Measurements from ENCODE around the gene SUSD4.

Gene SUSD4

DNA sequence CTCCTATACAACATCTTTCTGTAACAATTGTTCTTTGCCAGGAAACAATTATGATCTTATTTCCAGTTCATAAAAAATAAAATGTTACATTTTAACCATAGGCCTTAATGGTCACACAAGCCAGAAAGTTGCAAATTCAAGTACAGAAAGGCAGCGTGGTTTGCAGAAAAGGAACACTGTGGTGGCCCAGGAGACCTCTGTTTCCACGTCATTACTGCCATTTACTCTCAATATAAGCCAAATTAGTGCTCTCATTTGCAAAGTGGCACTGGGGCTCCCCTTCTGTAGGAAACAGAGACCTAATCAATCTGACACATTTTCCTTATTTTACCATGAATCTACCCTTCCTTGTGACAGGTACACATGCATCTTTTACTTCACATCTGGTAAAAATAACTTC, 141.6 kb downstream of the SUSD4 start:
- Mint-ChIP-seq H3K4me1 (ENCODE audit: low read depth) (no peaks in the 10 kb centered on the region), H3K9me3 (peaks cover 16% of the 10 kb centered on the region), H3K27ac (no peak overlapping the region), H3K27me3 (ENCODE audit: low read depth) (no peaks in the 10 kb centered on the region), H3K4me3 (no peak overlapping the region), H3K36me3 (ENCODE audit: low read depth) (peaks cover 2% of the 10 kb centered on the region)

DNA sequence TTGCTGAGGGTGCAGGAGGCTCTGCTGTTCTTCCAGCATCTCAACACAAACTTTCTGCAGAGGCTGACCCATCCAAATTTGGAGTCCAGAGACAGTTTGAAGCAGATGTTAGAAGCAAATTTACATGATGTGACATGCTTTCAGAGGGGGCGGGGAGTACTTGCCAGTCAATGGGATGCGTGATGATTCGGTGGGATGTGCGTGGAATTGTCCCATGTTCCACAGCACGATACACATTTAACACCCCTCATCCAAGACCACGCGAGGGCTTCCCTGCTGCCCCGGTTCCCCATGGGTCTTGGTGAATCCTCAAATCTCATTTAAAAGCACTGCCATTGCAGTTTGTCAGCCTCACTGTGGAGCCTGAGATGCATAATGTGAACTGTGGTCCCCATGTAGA, 142.3 kb downstream of the SUSD4 start:
- peaks cover 2% of the 10 kb centered on the region for H3K36me3 Mint-ChIP-seq (ENCODE audit: low read depth)
- no peaks in the 10 kb centered on the region for H3K4me1 Mint-ChIP-seq (ENCODE audit: low read depth)
- no peak overlapping the region for H3K27ac Mint-ChIP-seq
- peaks cover 16% of the 10 kb centered on the region for H3K9me3 Mint-ChIP-seq
- H3K27me3 Mint-ChIP-seq (ENCODE audit: low read depth): no peaks in the 10 kb centered on the region
- H3K4me3 Mint-ChIP-seq: no peak overlapping the region

DNA sequence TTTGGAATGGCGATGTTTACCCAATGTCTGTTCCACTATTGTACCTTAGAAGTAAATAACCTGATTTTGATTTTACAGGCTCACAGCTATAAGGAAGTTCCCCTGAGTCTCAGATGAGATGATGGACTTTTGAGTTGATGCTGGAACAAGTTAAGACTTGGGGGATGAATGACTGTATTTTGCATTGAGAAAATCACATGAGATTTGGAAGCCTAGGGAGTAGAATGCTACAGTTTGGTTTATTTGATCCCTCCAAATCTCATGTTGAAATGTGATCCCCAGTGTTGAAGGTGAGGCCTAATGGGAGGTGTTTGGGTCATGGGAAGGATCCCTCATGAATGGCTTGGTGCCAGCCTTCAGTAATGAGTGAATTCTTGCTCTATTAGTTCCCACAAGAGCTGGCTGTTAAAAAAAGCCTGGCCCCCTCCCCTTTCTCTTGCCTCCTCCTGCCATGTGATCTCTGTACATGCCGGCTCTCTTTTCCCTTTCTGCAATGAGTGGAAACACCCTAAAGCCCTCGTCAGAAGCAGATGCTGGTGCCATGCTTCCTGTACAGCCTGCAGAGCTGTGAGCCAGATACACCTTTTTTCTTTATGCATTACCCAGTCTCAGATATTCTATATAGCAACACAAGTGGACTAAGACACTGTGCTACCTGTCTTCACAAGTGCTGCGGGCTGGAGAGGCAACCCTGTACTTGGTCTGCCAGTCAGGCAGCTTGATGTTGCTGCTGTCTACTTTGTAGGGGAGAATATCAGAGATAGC, 143.9 kb downstream of the SUSD4 start:
- Mint-ChIP-seq H3K4me3 (no peak overlapping the region), H3K9me3 (peaks cover 16% of the 10 kb centered on the region)

DNA sequence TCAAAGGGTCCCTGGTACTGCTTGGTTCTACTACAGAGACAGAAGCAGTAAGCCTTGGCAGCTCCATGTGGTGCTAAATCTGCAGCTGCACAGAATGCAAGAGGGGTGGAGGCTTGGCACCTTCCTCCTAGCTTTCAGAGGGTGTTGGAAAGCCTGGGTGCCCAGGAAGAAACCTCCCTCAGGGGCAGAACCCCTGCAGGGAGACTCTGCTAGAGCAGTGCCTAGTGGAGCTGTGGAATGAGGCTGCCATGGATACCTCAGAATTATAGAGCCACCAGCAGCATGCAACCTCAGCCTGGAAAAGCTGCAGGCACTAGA, 144.7 kb downstream of the SUSD4 start:
- no peaks in the 10 kb centered on the region for H3K4me1 Mint-ChIP-seq (ENCODE audit: low read depth)
- H3K36me3 Mint-ChIP-seq (ENCODE audit: low read depth): peaks cover 2% of the 10 kb centered on the region
- peaks cover 16% of the 10 kb centered on the region for H3K9me3 Mint-ChIP-seq

More for the DNA sequence above, 143.9 kb downstream of the SUSD4 start:
- no peak overlapping the region for H3K27ac Mint-ChIP-seq
- H3K27me3 Mint-ChIP-seq (ENCODE audit: low read depth): no peaks in the 10 kb centered on the region
- H3K36me3 Mint-ChIP-seq (ENCODE audit: low read depth): peaks cover 2% of the 10 kb centered on the region
- no peaks in the 10 kb centered on the region for H3K4me1 Mint-ChIP-seq (ENCODE audit: low read depth)

DNA sequence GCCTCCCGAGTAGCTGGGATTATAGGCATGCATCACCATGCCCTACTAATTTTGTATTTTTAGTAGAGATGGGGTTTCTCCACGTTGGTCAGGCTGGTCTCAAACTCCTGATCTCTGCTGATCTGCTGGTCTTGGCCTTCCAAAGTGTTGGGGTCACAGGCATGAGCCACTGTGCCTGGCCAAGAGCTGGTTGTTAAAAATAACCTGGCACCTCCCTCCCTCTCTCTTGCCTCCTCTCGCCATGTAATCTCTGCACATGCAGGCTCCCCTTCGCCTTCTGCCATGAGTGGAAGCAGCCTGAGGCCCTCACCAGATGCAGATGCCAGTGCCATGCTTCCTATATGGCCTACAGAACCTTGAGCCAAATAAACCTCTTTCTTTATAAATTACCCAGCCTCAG, 146.2 kb downstream of the SUSD4 start:
- no peaks in the 10 kb centered on the region for H3K27me3 Mint-ChIP-seq (ENCODE audit: low read depth)
- no peak overlapping the region for H3K27ac Mint-ChIP-seq
- no peak overlapping the region for H3K4me3 Mint-ChIP-seq

More for the DNA sequence above, 144.7 kb downstream of the SUSD4 start:
- Mint-ChIP-seq H3K4me3 (no peak overlapping the region), H3K27ac (no peak overlapping the region), H3K27me3 (ENCODE audit: low read depth) (no peaks in the 10 kb centered on the region)

DNA sequence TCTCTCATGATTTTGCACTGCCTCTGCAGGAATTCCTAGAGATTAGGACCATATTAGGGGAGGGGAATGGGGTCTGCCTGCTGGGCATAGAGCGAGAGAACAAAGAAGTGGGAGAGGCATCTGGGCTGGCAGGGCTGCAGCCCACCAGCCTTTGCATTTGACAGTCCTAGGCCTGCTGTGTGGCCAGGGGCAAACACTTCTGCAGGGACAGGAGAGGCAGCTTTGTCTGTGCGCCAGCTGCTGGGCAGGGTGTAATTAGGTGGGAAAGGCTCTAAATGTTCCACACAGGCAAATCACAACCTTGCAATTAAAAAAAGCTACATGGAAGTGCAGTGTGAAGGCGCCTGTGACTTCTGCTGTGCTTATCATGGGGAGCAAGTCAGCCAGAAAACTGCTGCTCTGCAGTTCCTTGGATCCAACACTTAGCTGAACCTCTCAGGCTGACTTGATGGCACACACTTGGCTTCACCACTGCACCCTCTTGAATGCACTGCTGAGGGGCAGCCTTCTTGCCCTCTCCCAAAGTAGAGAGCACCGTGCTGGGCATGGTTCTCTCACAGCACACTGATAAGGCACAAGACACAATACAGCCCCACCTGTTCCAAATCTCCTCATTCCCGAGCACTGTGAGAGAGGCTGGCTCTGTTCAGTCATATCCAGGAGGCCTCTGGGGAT, 147.3 kb downstream of the SUSD4 start:
- Mint-ChIP-seq H3K4me1 (ENCODE audit: low read depth) (no peaks in the 10 kb centered on the region), H3K27me3 (ENCODE audit: low read depth) (no peaks in the 10 kb centered on the region), H3K9me3 (peaks cover 16% of the 10 kb centered on the region), H3K4me3 (no peak overlapping the region), H3K36me3 (ENCODE audit: low read depth) (peaks cover 2% of the 10 kb centered on the region), H3K27ac (no peak overlapping the region)

More for the DNA sequence above, 146.2 kb downstream of the SUSD4 start:
- H3K9me3 Mint-ChIP-seq: peaks cover 16% of the 10 kb centered on the region
- no peaks in the 10 kb centered on the region for H3K4me1 Mint-ChIP-seq (ENCODE audit: low read depth)
- peaks cover 2% of the 10 kb centered on the region for H3K36me3 Mint-ChIP-seq (ENCODE audit: low read depth)

DNA sequence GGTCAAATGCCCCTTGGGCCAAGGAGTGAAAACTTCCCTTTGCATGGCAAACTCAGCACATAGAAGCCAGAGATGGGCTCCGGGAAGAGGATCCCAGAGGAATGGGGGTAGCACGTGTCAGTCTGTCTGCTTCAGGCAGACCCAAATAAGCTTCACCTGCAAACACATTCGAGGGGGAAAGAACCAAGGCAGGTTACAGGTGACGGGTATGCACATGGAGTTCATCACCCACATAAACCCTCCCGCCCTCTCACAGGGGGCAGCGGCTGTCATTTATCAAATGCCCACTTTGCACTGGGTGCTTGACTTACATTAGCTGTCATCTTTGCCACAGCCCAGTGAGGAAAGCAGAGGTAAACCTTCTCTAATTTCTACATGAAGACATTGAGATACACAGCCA, 147.9 kb downstream of the SUSD4 start:
- Mint-ChIP-seq H3K9me3 (peaks cover 16% of the 10 kb centered on the region), H3K27me3 (ENCODE audit: low read depth) (no peaks in the 10 kb centered on the region), H3K27ac (no peak overlapping the region), H3K4me3 (no peak overlapping the region), H3K36me3 (ENCODE audit: low read depth) (peaks cover 2% of the 10 kb centered on the region), H3K4me1 (ENCODE audit: low read depth) (no peaks in the 10 kb centered on the region)

DNA sequence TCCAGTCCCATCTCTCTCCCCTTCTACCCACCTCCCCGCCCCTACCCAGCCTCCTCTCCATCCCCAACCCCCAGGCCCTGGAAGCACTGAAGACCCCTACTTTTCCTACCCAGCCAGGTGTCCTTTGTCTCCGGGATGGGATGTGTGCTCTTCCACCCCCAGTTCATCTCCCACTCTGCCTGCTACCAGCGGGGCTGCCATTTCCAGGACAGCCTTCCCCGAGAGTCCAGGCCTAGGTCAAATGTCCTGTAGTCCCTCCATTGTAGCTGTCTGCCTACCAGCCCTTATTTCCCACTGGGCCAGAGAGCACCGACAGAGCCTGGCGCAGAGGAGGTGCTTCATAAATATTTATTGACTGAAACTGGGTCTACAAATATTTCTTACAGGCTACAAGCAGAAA, 148.9 kb downstream of the SUSD4 start:
- Mint-ChIP-seq H3K4me1 (ENCODE audit: low read depth) (no peaks in the 10 kb centered on the region), H3K27ac (no peak overlapping the region), H3K36me3 (ENCODE audit: low read depth) (peaks cover 2% of the 10 kb centered on the region), H3K4me3 (no peak overlapping the region), H3K27me3 (ENCODE audit: low read depth) (no peaks in the 10 kb centered on the region), H3K9me3 (peaks cover 16% of the 10 kb centered on the region)

DNA sequence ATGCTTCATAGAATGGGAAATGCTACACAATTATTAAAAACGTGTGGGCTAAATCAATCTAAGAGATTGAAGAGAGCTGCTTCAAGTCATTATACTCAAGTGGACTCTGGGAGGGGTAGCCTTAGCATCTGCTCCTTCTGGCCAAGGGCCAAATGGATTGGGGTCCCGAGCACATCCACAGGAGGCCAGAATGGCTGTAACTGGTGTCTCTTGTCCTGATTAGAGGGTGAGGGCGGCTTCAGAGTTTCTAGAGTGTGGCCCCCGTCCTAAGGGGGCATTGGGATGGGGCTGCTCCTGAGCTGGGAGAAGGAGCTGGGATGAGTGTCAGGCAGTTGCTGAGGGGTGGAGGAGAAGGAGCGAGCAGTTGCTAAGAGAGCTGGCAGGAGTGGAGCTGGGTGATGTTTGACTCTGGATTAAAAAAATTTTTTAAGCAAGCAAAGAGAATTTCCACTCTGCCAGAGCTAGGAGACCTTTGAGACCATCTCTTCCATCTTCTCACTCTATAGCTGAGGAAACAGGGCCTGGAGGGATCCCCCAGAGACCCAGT, 149.6 kb downstream of the SUSD4 start:
- Mint-ChIP-seq H3K27ac (no peak overlapping the region), H3K27me3 (ENCODE audit: low read depth) (no peaks in the 10 kb centered on the region), H3K4me1 (ENCODE audit: low read depth) (no peaks in the 10 kb centered on the region), H3K9me3 (peaks cover 12% of the 10 kb centered on the region), H3K36me3 (ENCODE audit: low read depth) (peaks cover 2% of the 10 kb centered on the region), H3K4me3 (no peak overlapping the region)

DNA sequence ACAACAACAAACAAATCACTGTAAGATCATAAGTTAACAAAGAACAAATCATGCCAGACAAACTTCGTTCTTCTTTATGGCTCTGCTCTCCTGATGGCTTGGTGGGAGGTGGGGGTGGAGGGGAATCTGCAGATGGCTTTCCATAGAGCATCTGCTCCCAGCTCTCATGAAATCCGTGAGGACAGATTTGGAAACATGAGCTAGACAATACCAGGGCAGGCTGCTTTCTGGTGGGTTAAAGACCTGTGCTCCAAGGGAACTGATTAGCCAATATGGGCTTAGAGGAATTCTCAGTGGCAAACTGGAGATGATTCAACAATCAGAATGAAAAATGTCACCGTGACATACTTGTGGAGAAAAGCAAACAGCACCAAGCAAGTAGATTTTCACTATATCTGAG, 151.5 kb downstream of the SUSD4 start:
- H3K9me3 Mint-ChIP-seq: no peaks in the 10 kb centered on the region
- H3K4me3 Mint-ChIP-seq: no peak overlapping the region

DNA sequence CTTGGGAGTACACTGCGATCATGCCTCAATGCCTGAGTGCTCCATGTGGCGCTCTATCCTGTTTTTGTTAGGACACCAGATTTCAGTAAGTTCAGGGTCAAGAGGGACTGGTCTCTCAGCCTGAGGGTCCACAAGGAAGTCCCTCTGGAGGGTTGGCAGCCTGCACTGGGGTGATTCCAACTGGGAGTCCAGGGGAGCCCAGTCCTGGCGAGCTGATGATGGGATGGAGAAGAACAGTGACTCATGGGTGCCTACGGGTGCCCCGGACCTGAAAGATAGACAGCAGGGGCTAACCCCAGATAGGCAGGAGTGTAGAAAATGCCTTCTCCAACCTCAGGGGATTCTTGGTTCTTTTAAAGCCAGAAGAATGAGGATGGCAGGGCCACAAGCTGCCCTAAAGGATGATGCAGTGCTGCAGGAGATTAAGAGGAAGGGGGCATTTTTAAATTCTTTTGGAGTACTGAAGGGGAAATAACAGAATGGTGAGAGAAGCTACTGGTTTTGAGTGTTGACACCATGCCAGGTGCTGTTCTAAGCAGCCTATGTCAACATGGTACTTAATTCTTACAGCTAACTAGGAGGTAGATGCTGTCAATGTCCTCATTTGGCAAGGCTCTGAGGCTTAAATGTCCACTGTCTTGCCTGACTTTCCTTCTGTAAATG, 152.5 kb downstream of the SUSD4 start:
- no peaks in the 10 kb centered on the region for H3K4me1 Mint-ChIP-seq (ENCODE audit: low read depth)

More for the DNA sequence above, 151.5 kb downstream of the SUSD4 start:
- Mint-ChIP-seq H3K36me3 (ENCODE audit: low read depth) (no peaks in the 10 kb centered on the region), H3K4me1 (ENCODE audit: low read depth) (no peaks in the 10 kb centered on the region), H3K27ac (no peak overlapping the region), H3K27me3 (ENCODE audit: low read depth) (peaks cover 7% of the 10 kb centered on the region)

DNA sequence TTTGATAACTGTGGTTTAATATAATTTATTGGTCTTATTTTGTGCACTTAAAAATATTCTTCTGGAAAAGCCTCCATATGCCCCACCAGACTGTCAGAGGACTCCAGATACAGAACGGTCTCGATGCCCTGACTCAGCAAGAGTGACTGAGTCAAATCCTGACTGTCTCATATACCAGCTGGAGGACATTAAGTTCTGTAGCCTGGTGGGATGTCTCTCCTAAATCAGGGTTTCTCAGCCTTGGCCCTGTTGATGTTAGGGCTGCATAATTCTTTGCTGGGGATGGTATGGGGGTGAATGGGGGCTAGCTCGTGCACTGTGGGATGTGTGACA, 153.2 kb downstream of the SUSD4 start:
- Mint-ChIP-seq H3K4me1 (ENCODE audit: low read depth) (no peaks in the 10 kb centered on the region), H3K27ac (no peak overlapping the region), H3K27me3 (ENCODE audit: low read depth) (peaks cover 7% of the 10 kb centered on the region), H3K9me3 (no peaks in the 10 kb centered on the region), H3K36me3 (ENCODE audit: low read depth) (no peaks in the 10 kb centered on the region), H3K4me3 (no peak overlapping the region)

More for the DNA sequence above, 152.5 kb downstream of the SUSD4 start:
- Mint-ChIP-seq H3K27ac (no peak overlapping the region), H3K36me3 (ENCODE audit: low read depth) (no peaks in the 10 kb centered on the region), H3K27me3 (ENCODE audit: low read depth) (peaks cover 7% of the 10 kb centered on the region), H3K9me3 (no peaks in the 10 kb centered on the region), H3K4me3 (no peak overlapping the region)

DNA sequence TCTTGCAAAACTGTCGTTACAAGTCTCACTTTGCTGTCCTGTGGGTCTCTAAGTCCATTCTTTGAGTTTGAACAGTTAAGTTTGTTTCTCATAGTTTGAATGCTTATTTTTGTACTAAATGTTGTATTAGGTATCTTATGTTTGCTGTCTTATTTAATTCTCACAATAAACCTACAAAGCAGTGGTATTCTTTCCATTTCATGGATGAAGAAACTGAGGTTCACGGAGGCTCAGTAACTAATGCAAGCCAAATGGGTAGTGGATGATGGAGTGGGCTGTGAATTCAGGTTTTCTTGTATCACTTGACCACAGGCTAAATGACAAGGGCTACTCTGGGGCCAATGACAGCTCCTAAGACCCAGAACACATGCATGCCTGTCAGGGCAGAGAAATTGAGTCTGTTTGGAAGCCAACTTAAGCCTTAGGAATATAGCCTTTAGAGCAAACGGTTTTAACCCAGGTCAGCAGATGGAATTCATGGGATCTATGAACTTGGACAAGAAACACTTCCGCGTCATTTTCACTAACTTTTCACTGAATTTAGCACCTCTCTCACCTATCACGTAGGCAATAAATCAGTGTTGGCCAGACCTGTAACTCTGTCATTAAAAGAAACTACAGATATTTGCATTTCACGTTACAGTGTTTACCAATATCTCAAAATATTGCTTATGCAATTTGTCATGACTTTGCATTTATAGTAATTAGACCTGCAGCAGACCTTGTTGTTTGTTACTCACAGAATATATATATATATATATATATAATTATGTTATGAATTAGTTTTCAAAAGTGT, 153.8 kb downstream of the SUSD4 start:
- peaks cover 7% of the 10 kb centered on the region for H3K27me3 Mint-ChIP-seq (ENCODE audit: low read depth)
- H3K9me3 Mint-ChIP-seq: no peaks in the 10 kb centered on the region
- H3K27ac Mint-ChIP-seq: no peak overlapping the region
- no peak overlapping the region for H3K4me3 Mint-ChIP-seq
- no peaks in the 10 kb centered on the region for H3K4me1 Mint-ChIP-seq (ENCODE audit: low read depth)
- no peaks in the 10 kb centered on the region for H3K36me3 Mint-ChIP-seq (ENCODE audit: low read depth)

DNA sequence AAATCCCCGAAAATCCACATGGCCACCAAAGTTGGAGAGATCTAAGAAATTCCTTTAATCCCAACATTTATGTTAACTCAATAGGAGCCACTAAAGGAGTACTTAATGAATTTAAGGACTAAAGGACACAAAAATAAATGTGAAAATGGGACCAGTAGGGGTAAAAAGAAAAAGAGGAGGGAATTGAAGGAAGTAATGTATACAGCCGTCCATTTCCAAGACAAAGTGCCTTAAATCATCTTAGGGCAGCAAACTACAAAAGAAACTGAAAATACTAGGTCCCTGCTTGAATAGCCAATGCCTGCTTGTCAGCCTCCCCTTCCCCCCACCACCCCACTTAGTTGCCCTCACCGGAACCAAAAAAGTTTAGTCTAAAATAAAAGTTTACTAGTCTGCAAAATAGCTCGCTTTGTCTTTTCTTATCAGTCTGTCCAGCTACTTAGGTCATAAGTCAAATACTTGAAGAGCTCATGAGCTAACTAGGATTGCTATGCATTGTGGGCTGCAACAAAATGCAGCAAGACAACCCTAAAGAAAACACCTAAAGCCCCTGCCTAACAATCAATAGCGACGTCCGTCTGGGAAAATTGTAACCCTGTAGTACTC, 154.6 kb downstream of the SUSD4 start:
- no peak overlapping the region for H3K4me3 Mint-ChIP-seq
- H3K27me3 Mint-ChIP-seq (ENCODE audit: low read depth): peaks cover 7% of the 10 kb centered on the region
- H3K4me1 Mint-ChIP-seq (ENCODE audit: low read depth): no peaks in the 10 kb centered on the region
- no peaks in the 10 kb centered on the region for H3K36me3 Mint-ChIP-seq (ENCODE audit: low read depth)
- no peaks in the 10 kb centered on the region for H3K9me3 Mint-ChIP-seq
- H3K27ac Mint-ChIP-seq: no peak overlapping the region

Measured in T-helper 1 cell treated with Interleukin-12 subunit alpha and Interleukin-12 subunit beta and Interleukin-4 antibody, amounts not matched to agents 30 μg/mL and 1 μg/mL, for 36 hours (primary cell).